CMK (cell line): ENCODE results near the gene MYO1D.
"Not testable (repeated sequence)": the region's sequence is repeated elsewhere in the genome, so short reads cannot be mapped to it uniquely, and the experiment has no call there.

Experiments
- DNase-seq: peaks from one replicate; pipeline ENCODE4 v3.0.0-alpha.2; 2010; ENCODE audit warnings: low read depth

The MYO1D gene

GRCh38 chr17:32731556-32732295, 145.2 kb downstream of the MYO1D start:
- DNase-seq: no peak

DNA sequence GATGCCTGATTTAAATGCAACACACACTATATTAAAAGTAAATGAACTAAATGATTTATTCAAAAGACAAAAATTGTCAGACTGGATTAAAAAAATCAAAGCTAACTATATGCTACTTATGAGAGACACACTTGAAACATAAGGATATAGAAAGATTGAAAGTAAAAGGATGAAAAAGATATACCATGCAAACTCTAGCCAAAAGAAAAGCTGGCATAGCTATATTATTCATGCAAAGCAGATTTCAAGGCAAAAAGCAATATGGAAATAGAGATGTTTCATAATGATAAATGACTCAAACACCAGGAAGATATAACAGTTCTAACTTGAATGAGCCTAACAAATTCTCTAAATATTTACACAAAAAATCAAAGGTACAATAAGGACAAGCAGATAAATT, 149.2 kb downstream of the MYO1D start:
- no peak for DNase-seq

DNA sequence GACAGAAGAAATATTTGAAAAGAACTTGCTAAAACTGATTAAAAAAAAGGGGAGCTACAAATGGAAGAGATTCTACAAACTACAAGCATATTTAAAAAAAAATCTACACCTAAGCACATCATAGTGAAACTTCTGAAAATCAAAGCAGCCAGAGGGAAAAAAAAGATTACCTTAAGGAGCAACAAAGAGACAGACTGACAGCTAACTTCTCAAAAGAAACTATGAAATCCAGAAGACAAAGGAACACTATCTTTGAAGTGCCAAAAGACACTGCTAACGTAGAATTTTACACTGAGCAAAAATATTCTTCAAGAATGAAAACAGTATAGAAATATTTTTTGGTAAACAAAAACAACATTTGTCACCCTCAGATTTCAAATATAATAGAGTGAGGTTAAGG, 151.2 kb downstream of the MYO1D start:
- no peak for DNase-seq

GRCh38 chr17:32723310-32723955, 153.5 kb downstream of the MYO1D start:
- DNase-seq: no peak

DNA sequence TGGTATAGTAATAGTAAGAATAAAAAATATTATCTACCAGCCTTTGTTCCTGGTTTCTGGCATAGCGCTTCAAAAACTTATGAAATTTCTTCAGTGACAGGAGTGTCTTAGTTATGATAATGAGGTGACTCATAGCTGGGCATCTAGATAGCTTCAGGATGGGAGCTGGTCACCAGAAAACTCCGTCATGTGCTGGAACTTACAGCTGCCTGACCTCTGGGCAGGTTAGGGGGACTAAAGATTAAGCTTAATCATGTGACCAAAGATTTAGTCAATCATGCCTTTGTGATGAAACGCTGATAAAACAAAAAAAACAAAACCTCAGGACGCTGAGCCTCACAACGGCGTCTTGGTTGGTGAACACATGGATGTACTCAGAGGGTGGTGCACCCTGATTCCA, 154.2 kb downstream of the MYO1D start:
- no peak for DNase-seq

DNA sequence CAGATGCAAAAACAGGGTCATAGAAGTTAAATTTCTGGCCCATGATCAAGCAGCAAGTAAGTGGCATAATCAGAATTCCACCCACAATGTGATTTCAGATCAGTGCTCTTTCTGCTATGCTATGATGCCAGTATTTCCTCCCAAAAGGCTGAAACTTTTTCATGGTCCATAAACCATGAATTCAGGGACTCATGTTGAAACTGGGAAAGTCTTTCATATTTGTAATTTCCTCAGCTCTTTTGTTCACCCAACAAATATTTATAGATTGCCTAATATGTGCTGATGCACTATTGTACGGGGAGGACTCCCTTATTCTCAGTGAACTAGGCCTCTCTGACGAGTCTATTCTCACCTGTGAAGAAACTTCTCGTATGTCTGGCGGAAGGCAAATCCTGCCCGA, 156.3 kb downstream of the MYO1D start:
- DNase-seq: no peak

DNA sequence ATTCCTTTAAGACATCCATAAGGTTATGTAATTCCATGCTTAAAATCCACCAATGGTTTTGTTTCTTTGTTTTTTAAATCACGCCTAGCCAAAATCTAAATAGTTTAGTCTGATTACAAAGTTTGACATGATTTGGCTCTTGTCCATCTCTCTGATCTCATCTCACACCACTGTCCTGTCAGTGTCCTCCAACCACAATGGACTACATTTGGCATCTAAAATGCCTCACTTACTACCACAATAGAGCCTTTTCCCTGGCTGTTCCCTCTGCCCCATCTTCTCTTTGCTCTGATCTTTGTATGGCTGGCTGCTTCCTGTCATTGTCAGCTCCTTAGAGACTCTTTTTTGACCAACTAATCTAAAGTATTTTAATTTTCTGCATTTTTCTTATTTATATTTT, 157.2 kb downstream of the MYO1D start:
- no peak for DNase-seq

- not testable (repeated sequence) for DNase-seq
These were observed 162.0 kb downstream of the MYO1D start for GRCh38 chr17:32714922-32715321.

- DNase-seq: not testable (repeated sequence)
These were observed 162.7 kb downstream of the MYO1D start for GRCh38 chr17:32714206-32714605.

- no peak for DNase-seq
These were observed 163.8 kb downstream of the MYO1D start for GRCh38 chr17:32713081-32713480.

- DNase-seq: no peak
These were observed 167.4 kb downstream of the MYO1D start for GRCh38 chr17:32709562-32709961.

DNA sequence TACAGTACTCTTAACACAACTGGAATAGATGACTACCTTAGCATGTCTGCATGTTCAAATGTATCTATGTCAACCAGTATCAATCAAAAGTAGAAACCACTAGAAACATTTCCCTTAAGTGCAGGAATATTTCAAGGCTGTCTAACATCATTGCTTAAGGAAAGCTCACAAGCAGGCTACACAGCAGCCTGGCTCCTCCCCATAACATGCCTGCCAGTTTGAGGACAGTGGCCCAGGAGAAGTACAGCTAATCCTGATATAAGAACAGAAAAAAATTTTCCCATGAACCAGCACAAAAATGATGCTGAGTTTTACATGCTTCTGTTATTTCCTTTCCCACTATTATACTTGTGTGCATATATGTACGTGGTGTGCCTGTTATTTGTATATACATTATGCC, 175.1 kb downstream of the MYO1D start:
- no peak for DNase-seq

GRCh38 chr17:32699247-32699646, 177.7 kb downstream of the MYO1D start:
- no peak for DNase-seq

- DNase-seq: no peak
These were observed 178.9 kb downstream of the MYO1D start for GRCh38 chr17:32697728-32698625.

DNA sequence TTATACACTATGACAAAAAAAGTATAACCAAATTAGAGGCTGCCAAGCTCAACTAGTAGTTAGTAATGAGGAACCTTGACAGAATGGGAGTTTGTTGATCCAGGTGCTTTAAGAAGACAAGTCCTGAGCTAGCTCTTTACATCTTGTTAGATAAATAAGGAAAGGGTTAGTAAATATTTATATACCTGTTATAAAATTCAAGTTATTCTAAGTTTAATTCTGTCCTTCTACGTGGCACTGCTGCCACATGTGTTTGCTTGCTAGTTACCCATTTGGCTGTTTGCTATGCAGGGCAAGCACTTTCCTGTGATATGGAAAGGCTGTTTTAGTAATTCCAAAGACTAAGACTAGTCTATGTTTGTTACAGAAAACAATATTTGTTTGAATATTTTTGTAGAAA, 180.5 kb downstream of the MYO1D start:
- DNase-seq: no peak

- DNase-seq: no peak
These were observed 181.1 kb downstream of the MYO1D start for GRCh38 chr17:32695864-32696263.

- DNase-seq: no peak
These were observed 183.6 kb downstream of the MYO1D start for GRCh38 chr17:32693194-32693897.

DNA sequence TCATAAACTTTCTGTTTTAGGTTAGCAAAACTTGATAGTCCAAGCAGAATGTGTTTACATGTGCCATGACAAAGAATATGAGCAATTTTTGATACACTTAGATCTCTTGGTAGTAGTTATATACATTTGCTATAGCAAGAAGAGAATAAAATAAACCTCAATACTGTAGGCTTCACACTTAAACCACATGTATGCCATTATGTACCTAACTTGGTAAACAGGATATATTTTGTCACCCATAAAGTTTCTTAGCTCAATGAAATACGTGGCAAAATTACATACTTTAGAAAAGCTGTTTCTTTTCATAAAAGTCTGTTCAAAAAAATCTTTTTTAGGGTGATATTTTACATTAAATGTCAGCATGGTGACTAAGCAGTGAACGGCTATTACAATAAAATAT, 184.7 kb downstream of the MYO1D start:
- DNase-seq: no peak

GRCh38 chr17:32689348-32689747, 187.6 kb downstream of the MYO1D start:
- no peak for DNase-seq

DNA sequence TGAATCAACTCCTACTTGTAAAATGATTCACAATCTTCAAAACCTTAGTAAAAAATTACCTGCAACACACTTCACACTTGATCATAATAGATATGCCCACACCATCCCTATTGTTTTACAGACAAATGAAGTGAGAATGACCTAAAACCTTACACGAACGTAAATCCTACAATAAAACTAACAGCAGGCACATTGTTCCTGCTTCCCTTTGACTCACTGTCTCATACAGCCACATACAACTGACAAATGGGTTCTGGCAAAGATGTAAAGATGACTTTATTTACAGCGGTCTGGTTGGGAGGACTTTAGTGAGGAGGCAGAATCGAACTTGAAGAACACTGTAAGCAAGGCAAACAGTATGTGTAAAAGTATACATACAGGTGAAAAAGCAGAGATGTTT, 188.7 kb downstream of the MYO1D start:
- no peak for DNase-seq

DNA sequence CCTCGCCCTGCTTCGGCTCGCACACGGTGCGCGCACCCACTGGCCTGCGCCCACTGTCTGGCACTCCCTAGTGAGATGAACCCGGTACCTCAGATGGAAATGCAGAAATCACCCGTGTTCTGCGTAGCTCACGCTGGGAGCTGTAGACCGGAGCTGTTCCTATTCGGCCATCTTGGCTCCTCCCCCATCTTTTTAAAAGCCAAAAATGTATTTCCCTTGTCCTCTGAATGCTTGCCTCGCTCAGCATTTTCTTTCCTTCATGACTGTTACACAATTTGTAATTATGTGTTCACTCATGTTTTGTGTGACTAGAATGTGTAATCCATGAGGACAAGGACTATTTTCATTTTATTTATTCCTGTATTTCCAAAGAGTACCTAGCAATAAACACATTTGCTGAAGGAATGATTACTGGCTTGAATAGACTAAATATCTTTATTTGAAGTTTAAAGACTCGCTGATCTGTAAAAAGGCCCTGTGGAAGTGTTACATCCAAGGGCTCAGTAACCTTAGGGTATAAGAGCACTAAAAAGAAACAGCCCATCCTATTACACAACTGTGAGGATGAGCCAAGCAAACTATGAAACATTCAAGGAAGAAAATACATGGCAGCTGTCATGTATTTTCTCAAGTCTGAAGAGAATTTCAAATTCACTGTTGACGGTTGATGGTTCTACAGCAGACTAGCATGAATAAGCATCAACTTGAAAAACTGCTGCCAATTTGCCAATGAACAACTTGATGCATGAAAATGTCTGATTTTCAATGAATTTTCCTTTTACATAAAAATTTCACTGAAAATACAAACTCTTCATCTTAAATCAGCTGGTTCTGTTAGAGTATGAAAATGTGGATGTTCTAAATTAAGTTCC, 192.6 kb downstream of the MYO1D start:
- no peak for DNase-seq
